Mesendoderm (in vitro differentiated cells): ENCODE results near the gene WDHD1.
"Not testable (repeated sequence)": the region's sequence is repeated elsewhere in the genome, so short reads cannot be mapped to it uniquely, and the experiment has no call there.

Source experiments
- DNase-seq: peaks from one replicate; pipeline ENCODE4 v3.0.0; 2013
- H2AK5ac ChIP-seq: 2 replicates; pipeline ENCODE4 v1.6.1; 2013; ENCODE audit warnings: low read length, inconsistent platforms
- H2BK120ac ChIP-seq: 2 replicates; pipeline ENCODE4 v1.6.1; 2013; ENCODE audit warnings: low read depth, mild to moderate bottlenecking, low read length, moderate library complexity, mixed read lengths
- H2BK15ac ChIP-seq: replicated peaks from 2 replicates; pipeline ENCODE4 v1.6.1; 2013; ENCODE audit warnings: low read depth, mild to moderate bottlenecking, moderate library complexity
- H2BK5ac ChIP-seq: 2 replicates; pipeline ENCODE4 v1.6.1; 2013; ENCODE audit warnings: low read length, inconsistent platforms
- H3K18ac ChIP-seq: 2 replicates; pipeline ENCODE4 v1.6.1; 2013; ENCODE audit warnings: mild to moderate bottlenecking, low read length, mixed read lengths
- H3K23ac ChIP-seq: one replicate; pipeline ENCODE4 v1.6.1; 2013; ENCODE audit warnings: low read length
- H3K27ac ChIP-seq: 2 replicates; pipeline ENCODE4 v1.5.1; 2013; ENCODE audit warnings: low read depth, mild to moderate bottlenecking, inconsistent platforms, low read length, moderate library complexity
- H3K27me3 ChIP-seq: 2 replicates; pipeline ENCODE4 v1.6.1; 2013; ENCODE audit warnings: low read length, control low read depth, mild to moderate bottlenecking, inconsistent platforms; ENCODE audit not compliant: insufficient read depth, poor library complexity
- H3K36me3 ChIP-seq: 2 replicates; pipeline ENCODE4 v1.6.1; 2013; ENCODE audit warnings: low read length, inconsistent platforms; ENCODE audit not compliant: control insufficient read depth, insufficient read depth
- H3K4ac ChIP-seq: one replicate; pipeline ENCODE4 v1.6.1; 2013; ENCODE audit warnings: low read depth, mild to moderate bottlenecking, low read length, moderate library complexity
- H3K4me1 ChIP-seq: 2 replicates; pipeline ENCODE4 v1.6.1; 2013; ENCODE audit warnings: low read depth, low read length, inconsistent platforms; ENCODE audit not compliant: control insufficient read depth
- H3K4me2 ChIP-seq: 2 replicates; pipeline ENCODE4 v1.6.1; 2013; ENCODE audit warnings: low read length
- H3K4me3 ChIP-seq: 2 replicates; pipeline ENCODE4 v1.5.1; 2013; ENCODE audit warnings: mild to moderate bottlenecking, low read length
- H3K56ac ChIP-seq: one replicate; pipeline ENCODE4 v1.6.1; 2013; ENCODE audit warnings: low read length
- H3K79me1 ChIP-seq: 2 replicates; pipeline ENCODE4 v1.6.1; 2013; ENCODE audit warnings: low read length, inconsistent platforms
- H3K79me2 ChIP-seq: 2 replicates; pipeline ENCODE4 v1.6.1; 2013; ENCODE audit warnings: mild to moderate bottlenecking, low read length; ENCODE audit not compliant: control insufficient read depth, insufficient read depth
- H3K9ac ChIP-seq: 2 replicates; pipeline ENCODE4 v1.6.1; 2013; ENCODE audit warnings: low read length, inconsistent platforms
- H4K5ac ChIP-seq: one replicate; pipeline ENCODE4 v1.6.1; 2013; ENCODE audit warnings: low read length
- H4K8ac ChIP-seq: one replicate; pipeline ENCODE4 v1.6.1; 2013; ENCODE audit warnings: low read depth, mild to moderate bottlenecking, control low read depth, low read length, moderate library complexity
- WGBS: extraction: QIAGEN DNeasy Blood & Tissue Kit; methylation state at CpG from one replicate; pipeline ENCODE4 v1.1.7; 2013; ENCODE audit warnings: low lambda C conversion rate, missing lambda C conversion rate; ENCODE audit not compliant: insufficient coverage; ENCODE audit errors: extremely low coverage; 5-methylcytosine and 5-hydroxymethylcytosine counted together

WDHD1 gene

GRCh38 chr14:54909817-54910558 is 116.9 kb downstream of the WDHD1 start:
- Histone ChIP-seq H3K79me2 (no peaks in the 10 kb centered on the region), H3K23ac (no peak overlapping the region), H3K4me2 (no peak overlapping the region), H3K4me3 (no peak overlapping the region), H3K56ac (no peak overlapping the region), H3K9ac (no peak overlapping the region), H2BK15ac (no peak overlapping the region), H3K4me1 (no peaks in the 10 kb centered on the region), H2BK5ac (no peak overlapping the region), H2AK5ac (no peak overlapping the region), H3K27ac (no peak overlapping the region), H4K8ac (no peak overlapping the region), H2BK120ac (no peak overlapping the region), H3K27me3 (no peaks in the 10 kb centered on the region), H3K18ac (no peak overlapping the region), H3K36me3 (no peaks in the 10 kb centered on the region), H3K4ac (no peak overlapping the region), H3K79me1 (no peaks in the 10 kb centered on the region), H4K5ac (no peak overlapping the region)
- WGBS, result no CpG with 5 or more reads among the region's 5 CpGs
- no peak for DNase-seq

- H3K27ac ChIP-seq, H3K36me3 ChIP-seq, H2BK5ac ChIP-seq, H3K9ac ChIP-seq, H2BK15ac ChIP-seq, H3K79me2 ChIP-seq, H4K5ac ChIP-seq, H3K56ac ChIP-seq, H4K8ac ChIP-seq, H3K4me2 ChIP-seq, H3K4ac ChIP-seq, H2BK120ac ChIP-seq, H3K4me1 ChIP-seq, H3K4me3 ChIP-seq, H2AK5ac ChIP-seq, H3K18ac ChIP-seq, H3K79me1 ChIP-seq, H3K27me3 ChIP-seq, H3K23ac ChIP-seq, DNase-seq: not testable (repeated sequence)
- no CpG with 5 or more reads among the region's 4 CpGs for WGBS
Measured at GRCh38 chr14:54908973-54909372, 117.9 kb downstream of the WDHD1 start.

- H3K36me3 ChIP-seq, result no peaks in the 10 kb centered on the region
- H3K18ac ChIP-seq, result no peak overlapping the region
- no peaks in the 10 kb centered on the region for H3K79me1 ChIP-seq
- H3K4me3 ChIP-seq, result no peak overlapping the region
- no peak overlapping the region for H3K27ac ChIP-seq
- no peaks in the 10 kb centered on the region for H3K4me1 ChIP-seq
- no peak overlapping the region for H2BK15ac ChIP-seq
- H4K8ac ChIP-seq, result no peak overlapping the region
- H3K27me3 ChIP-seq, result no peaks in the 10 kb centered on the region
- no peak overlapping the region for H2AK5ac ChIP-seq
- no peak overlapping the region for H2BK120ac ChIP-seq
- no peak overlapping the region for H2BK5ac ChIP-seq
- no peak overlapping the region for H3K56ac ChIP-seq
- no peak overlapping the region for H3K4ac ChIP-seq
- WGBS, result no CpG with 5 or more reads among the region's 4 CpGs
- DNase-seq, result no peak
- no peak overlapping the region for H4K5ac ChIP-seq
- no peak overlapping the region for H3K9ac ChIP-seq
- H3K23ac ChIP-seq, result no peak overlapping the region
- H3K79me2 ChIP-seq, result no peaks in the 10 kb centered on the region
- no peak overlapping the region for H3K4me2 ChIP-seq
Measured at GRCh38 chr14:54908190-54908589, 118.7 kb downstream of the WDHD1 start.

- Histone ChIP-seq H4K5ac (no peak overlapping the region), H2BK120ac (no peak overlapping the region), H2BK5ac (no peak overlapping the region), H4K8ac (no peak overlapping the region), H3K18ac (no peak overlapping the region), H2AK5ac (no peak overlapping the region), H3K4ac (no peak overlapping the region), H3K9ac (no peak overlapping the region), H3K27me3 (peaks cover 5% of the 10 kb centered on the region), H3K79me1 (no peaks in the 10 kb centered on the region), H3K27ac (no peak overlapping the region), H3K4me2 (no peak overlapping the region), H3K36me3 (no peaks in the 10 kb centered on the region), H3K4me1 (no peaks in the 10 kb centered on the region), H2BK15ac (no peak overlapping the region), H3K23ac (no peak overlapping the region), H3K4me3 (no peak overlapping the region), H3K56ac (no peak overlapping the region), H3K79me2 (no peaks in the 10 kb centered on the region)
- no peak for DNase-seq
Measured at GRCh38 chr14:54906075-54906474, 120.8 kb downstream of the WDHD1 start.

- WGBS, result no CpG with 5 or more reads among the region's 83 CpGs
- H4K5ac ChIP-seq, result no peak within 1 kb of the TSS
- H3K56ac ChIP-seq, result peak within 1 kb of the TSS; percentile 86
- no peaks in the 10 kb centered on the region for H3K36me3 ChIP-seq
- H3K27ac ChIP-seq, result no peak within 1 kb of the TSS
- H3K4me3 ChIP-seq, result peak within 1 kb of the TSS; percentile 63
- H3K4me2 ChIP-seq, result peak within 1 kb of the TSS; percentile 90
- DNase-seq, result peak; percentile 88
- H2AK5ac ChIP-seq, result no peak within 1 kb of the TSS
- no peaks in the 10 kb centered on the region for H3K79me1 ChIP-seq
- H3K4ac ChIP-seq, result no peak within 1 kb of the TSS
- no peak within 1 kb of the TSS for H2BK15ac ChIP-seq
- no peak within 1 kb of the TSS for H4K8ac ChIP-seq
- no peak within 1 kb of the TSS for H2BK5ac ChIP-seq
- H3K23ac ChIP-seq, result peak within 1 kb of the TSS; percentile 9
- H3K79me2 ChIP-seq, result no peaks in the 10 kb centered on the region
- H3K9ac ChIP-seq, result peak within 1 kb of the TSS; percentile 86
- no peak within 1 kb of the TSS for H2BK120ac ChIP-seq
- H3K4me1 ChIP-seq, result no peaks in the 10 kb centered on the region
- H3K27me3 ChIP-seq, result peaks cover 7% of the 10 kb centered on the region
- H3K18ac ChIP-seq, result no peak within 1 kb of the TSS
Measured at GRCh38 chr14:54902521-54903420, 124.1 kb downstream of the WDHD1 start, which contains the start of gene GCH1. GCH1 (minus strand) TSS chr14:54902826; CDS start chr14:54902663, 163 bp downstream.
